HepG2 (cell line): ENCODE measurements around the gene SBSN. TPM values are rescaled to one million over a fixed set of nuclear protein-coding genes. Genes with fewer than 3 reads are reported as not detected.
A peak's percentile ranks its signal among the peaks of the same experiment; 100 is the strongest.

Experiments
- ATAC-seq: fragments of 200-7000 bp; cut with Tn5 transposase; 3 replicates; pipeline ENCODE4 v1.9.1; 2020; ENCODE audit warnings: mild to moderate bottlenecking, moderate library complexity
- BruUV-seq: library from RNA; stranded (reverse); fragments of 400-500 nt; replicated peaks from 2 replicates; lab custom pipeline; 2021; lab: Mats Ljungman, UMichigan
- CTCF ChIA-PET: fragments of 300-600 bp; formaldehyde crosslinking; extraction: SDS; loops from one replicate; lab custom pipeline; 2021; ENCODE audit warnings: low total read pairs, inconsistent platforms, low intra/inter-chr PET ratio; lab: Yijun Ruan, JAX
- POLR2A ChIA-PET: fragments of 350-600 bp; sonication (Branson Sonifier 250); formaldehyde crosslinking; loops from one replicate; lab custom pipeline; 2020; ENCODE audit warnings: antibody characterized with exemption, inconsistent platforms; lab: Yijun Ruan, JAX
- DNase-seq: peaks from one replicate; pipeline ENCODE4 v3.0.0-alpha.2; 2015; ENCODE audit warnings: low spot score
- FAIRE-seq: peaks from 3 replicates; lab custom pipeline; 2011; peaks lifted over from hg19 to GRCh38; lab: Jason Lieb, UNC
- H2AFZ ChIP-seq: one replicate; pipeline ENCODE4 v1.6.1; 2011; ENCODE audit warnings: low read length, inconsistent platforms
- H3K27ac ChIP-seq: fragments of 300-600 bp; 3 replicates; pipeline ENCODE4 v1.8.0; 2011; ENCODE audit warnings: mixed run types, mild to moderate bottlenecking, mixed read lengths, low read length, inconsistent platforms; ENCODE audit not compliant: insufficient read depth; ENCODE audit errors: extremely low read length
- H3K27me3 ChIP-seq, 2 experiments: fragments of 200-600 bp in 1 of 2; 2 replicates in 1 of 2; 3 replicates in 1 of 2; pipeline versions ENCODE4 v1.6.0 to v1.8.0; 2011; ENCODE audit warnings: low read length in 2 of 2, mild to moderate bottlenecking in 2 of 2, moderate library complexity in 2 of 2, inconsistent platforms in 1 of 2; ENCODE audit not compliant: insufficient read depth in 2 of 2, control insufficient read depth in 1 of 2
- H3K36me3 ChIP-seq, 2 experiments: fragments of 200-600 bp in 1 of 2; replicated peaks in 1 of 2; 2 replicates in 1 of 2; 3 replicates in 1 of 2; pipeline versions ENCODE4 v1.5.1 to v1.8.0; 2011; ENCODE audit warnings: low read length in 2 of 2, inconsistent platforms in 1 of 2; ENCODE audit not compliant: insufficient read depth in 2 of 2, control insufficient read depth in 1 of 2
- H3K4me1 ChIP-seq: 2 replicates; pipeline ENCODE4 v1.5.1; 2012; ENCODE audit warnings: low read length, inconsistent platforms; ENCODE audit not compliant: insufficient read depth
- H3K4me2 ChIP-seq: 2 replicates; pipeline ENCODE4 v1.6.0; 2011; ENCODE audit warnings: low read depth, low read length, inconsistent platforms
- H3K4me3 ChIP-seq, 3 experiments: fragments of 200-600 bp in 1 of 3; sonication (generic), shearing (Covaris generic) in 1 of 3; replicated peaks in 1 of 3; 2 replicates each; pipeline ENCODE4 v1.5.1; 2011 to 2016; ENCODE audit warnings: low read length in 3 of 3, inconsistent platforms in 2 of 3, low read depth in 2 of 3, mild to moderate bottlenecking in 2 of 3, control low read depth in 1 of 3, mixed read lengths in 1 of 3; ENCODE audit not compliant: insufficient read depth in 1 of 3
- H3K79me2 ChIP-seq: one replicate; pipeline ENCODE4 v1.6.1; 2011; ENCODE audit warnings: low read length, inconsistent platforms; ENCODE audit not compliant: insufficient read depth
- H3K9ac ChIP-seq: 2 replicates; pipeline ENCODE4 v1.6.0; 2011; ENCODE audit warnings: mild to moderate bottlenecking, low read depth, low read length, inconsistent platforms; ENCODE audit not compliant: insufficient read depth
- H3K9me3 ChIP-seq: 2 replicates; pipeline ENCODE4 v1.5.1; 2012; ENCODE audit warnings: mild to moderate bottlenecking, low read length
- H4K20me1 ChIP-seq: 2 replicates; pipeline ENCODE4 v1.6.0; 2011; ENCODE audit warnings: inconsistent platforms, mild to moderate bottlenecking, low read length, moderate library complexity; ENCODE audit not compliant: insufficient read depth
- ATF7-NPFF ChIP-seq: sonication (generic); formaldehyde crosslinking; IDR thresholded peaks from 2 replicates; pipeline ENCODE4 v1.8.1; 2023; ENCODE audit warnings: mild to moderate bottlenecking, low read depth, missing genetic modification reagents, moderate library complexity
- FOXA1 ChIP-seq, 2 experiments: fragments of 450-650 bp in 1 of 2; sonication (generic) in 1 of 2; formaldehyde crosslinking in 1 of 2; IDR thresholded peaks; 2 replicates each; pipeline versions ENCODE4 v1.4.0 to v1.6.1; 2016 to 2020; ENCODE audit warnings: missing genetic modification reagents in 1 of 2
- HMG20B ChIP-seq: conservative IDR thresholded peaks from 2 replicates; pipeline ENCODE4 v1.6.1; 2016; ENCODE audit warnings: missing genetic modification reagents, missing compliant biosample characterization
- HMGA1 ChIP-seq: sonication (generic); formaldehyde crosslinking; conservative IDR thresholded peaks from 2 replicates; pipeline ENCODE4 v1.4.0; 2020; ENCODE audit warnings: missing genetic modification reagents
- KDM6A ChIP-seq: IDR thresholded peaks from 2 replicates; pipeline ENCODE4 v1.6.1; 2016; ENCODE audit warnings: low read depth
- MIER2 ChIP-seq: IDR thresholded peaks from 2 replicates; pipeline ENCODE4 v1.6.1; 2016; ENCODE audit warnings: missing biosample characterization, missing genetic modification reagents
- NAIF1 ChIP-seq: sonication (generic); formaldehyde crosslinking; IDR thresholded peaks from 2 replicates; pipeline ENCODE4 v1.5.0; 2020; ENCODE audit warnings: mild to moderate bottlenecking, missing genetic modification reagents, borderline replicate concordance
- PITX1 ChIP-seq: sonication (generic); formaldehyde crosslinking; IDR thresholded peaks from 2 replicates; pipeline ENCODE4 v1.5.1; 2020; ENCODE audit warnings: mild to moderate bottlenecking, missing genetic modification reagents
- TMF1 ChIP-seq: sonication (generic); formaldehyde crosslinking; IDR thresholded peaks from 2 replicates; pipeline ENCODE4 v1.8.1; 2022; ENCODE audit warnings: low read depth, missing genetic modification reagents
- ZFP82 ChIP-seq: sonication (generic); formaldehyde crosslinking; IDR thresholded peaks from 2 replicates; pipeline ENCODE4 v1.5.1; 2020; ENCODE audit warnings: mild to moderate bottlenecking, missing genetic modification reagents, borderline replicate concordance
- ZFP91 ChIP-seq: sonication (generic); formaldehyde crosslinking; IDR thresholded peaks from 2 replicates; pipeline ENCODE4 v1.9.0; 2022; ENCODE audit warnings: missing genetic modification reagents, mild to moderate bottlenecking, borderline replicate concordance
- ZNF101 ChIP-seq: sonication (generic); formaldehyde crosslinking; IDR thresholded peaks from 2 replicates; pipeline ENCODE4 v1.4.0; 2020; ENCODE audit warnings: mild to moderate bottlenecking, low read depth, missing genetic modification reagents, borderline replicate concordance
- ZNF296 ChIP-seq: sonication (generic); formaldehyde crosslinking; conservative IDR thresholded peaks from 2 replicates; pipeline ENCODE4 v1.5.0; 2020; ENCODE audit warnings: mild to moderate bottlenecking, missing genetic modification reagents
- ZNF34 ChIP-seq: sonication (generic); formaldehyde crosslinking; IDR thresholded peaks from 2 replicates; pipeline ENCODE4 v1.4.0; 2020; ENCODE audit warnings: mild to moderate bottlenecking, missing genetic modification reagents, borderline replicate concordance
- ZNF383 ChIP-seq: sonication (generic); formaldehyde crosslinking; IDR thresholded peaks from 2 replicates; pipeline ENCODE4 v1.4.0; 2020; ENCODE audit warnings: missing genetic modification reagents, mild to moderate bottlenecking, borderline replicate concordance
- ZNF430 ChIP-seq: sonication (generic); formaldehyde crosslinking; IDR thresholded peaks from 2 replicates; pipeline ENCODE4 v1.9.0; 2021; ENCODE audit warnings: mild to moderate bottlenecking, missing genetic modification reagents
- ZNF543 ChIP-seq: sonication (generic); formaldehyde crosslinking; IDR thresholded peaks from 2 replicates; pipeline ENCODE4 v1.4.0; 2020; ENCODE audit warnings: mild to moderate bottlenecking, missing genetic modification reagents
- ZNF674 ChIP-seq: sonication (generic); formaldehyde crosslinking; IDR thresholded peaks from 2 replicates; pipeline ENCODE4 v1.5.0; 2020; ENCODE audit warnings: low read depth, mild to moderate bottlenecking, missing genetic modification reagents
- ZNF737 ChIP-seq: sonication (generic); formaldehyde crosslinking; IDR thresholded peaks from 2 replicates; pipeline ENCODE4 v1.5.0; 2020; ENCODE audit warnings: missing genetic modification reagents, mild to moderate bottlenecking, borderline replicate concordance
- ZNF841 ChIP-seq: sonication (generic); formaldehyde crosslinking; IDR thresholded peaks from 2 replicates; pipeline ENCODE4 v1.8.1; 2023; ENCODE audit warnings: missing genetic modification reagents, borderline replicate concordance
- WGBS: methylation state at CpG from one replicate; pipeline ENCODE4 v1.1.6; 2017; ENCODE audit warnings: low lambda C conversion rate; 5-methylcytosine and 5-hydroxymethylcytosine counted together
- in situ Hi-C: cut with HindIII; loops from 2 replicates; pipeline ENCODE4 v1.10.0; 2017; ENCODE audit warnings: low pct_unique_long_range_greater_than_20kb; ENCODE audit not compliant: extremely low pct_ligation_motif_present
- intact Hi-C: fragments of 100-400 bp; cut with micrococcal nuclease; formaldehyde crosslinking; loops from one replicate; pipeline ENCODE4 v1.10.0; 2022; ENCODE audit not compliant: unreplicated experiment
- polyA plus RNA-seq, 8 experiments: library from polyadenylated mRNA; depleted of rRNA in 3 of 8; stranded (reverse) in 7 of 8; unstranded in 1 of 8; fragments of >200 nt; fragmentation: Illumina TruSeq in 4 of 8; extraction: Trizol in 4 of 8; gene quantifications; 2 replicates each; pipeline versions ENCODE4 v1.2.1 to v1.2.3, GENCODE V29; 2011 to 2016; ENCODE audit warnings: low read depth in 4 of 8, missing spikeins in 1 of 8, mixed read lengths in 1 of 8; ENCODE audit not compliant: insufficient read depth in 1 of 8
- total RNA-seq, 5 experiments: library from RNA; depleted of rRNA; stranded (reverse); fragments of >200 nt; fragmentation: Illumina TruSeq; extraction: Trizol; gene quantifications; 2 replicates each; pipeline ENCODE4 v1.2.3, GENCODE V29; 2016; ENCODE audit warnings: low read depth in 1 of 5
- TF ChIP-seq, protein P1 (sequence below): sonication (generic); formaldehyde crosslinking; IDR thresholded peaks from 2 replicates; pipeline ENCODE4 v1.4.0; 2020; ENCODE audit warnings: mild to moderate bottlenecking, missing genetic modification reagents

SBSN gene
- total and polyA plus RNA-seq, 2 of the 13 experiments (the other 11 are each of a cell fraction or from before 2014, with no cell fraction given): not detected

GRCh38 chr19:35510626-35510964, 17.5 kb downstream of the SBSN start (continued):
- TF ChIP-seq, protein P1, sequence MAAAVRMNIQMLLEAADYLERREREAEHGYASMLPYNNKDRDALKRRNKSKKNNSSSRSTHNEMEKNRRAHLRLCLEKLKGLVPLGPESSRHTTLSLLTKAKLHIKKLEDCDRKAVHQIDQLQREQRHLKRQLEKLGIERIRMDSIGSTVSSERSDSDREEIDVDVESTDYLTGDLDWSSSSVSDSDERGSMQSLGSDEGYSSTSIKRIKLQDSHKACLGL (CRISPR knock-in tag): 0 out of 2 replicates have a peak, but pooled peaks have one; percentile 5
- no peak for TF ChIP-seq ZFP82 (CRISPR knock-in tag)
- no peak for TF ChIP-seq MIER2

DNA sequence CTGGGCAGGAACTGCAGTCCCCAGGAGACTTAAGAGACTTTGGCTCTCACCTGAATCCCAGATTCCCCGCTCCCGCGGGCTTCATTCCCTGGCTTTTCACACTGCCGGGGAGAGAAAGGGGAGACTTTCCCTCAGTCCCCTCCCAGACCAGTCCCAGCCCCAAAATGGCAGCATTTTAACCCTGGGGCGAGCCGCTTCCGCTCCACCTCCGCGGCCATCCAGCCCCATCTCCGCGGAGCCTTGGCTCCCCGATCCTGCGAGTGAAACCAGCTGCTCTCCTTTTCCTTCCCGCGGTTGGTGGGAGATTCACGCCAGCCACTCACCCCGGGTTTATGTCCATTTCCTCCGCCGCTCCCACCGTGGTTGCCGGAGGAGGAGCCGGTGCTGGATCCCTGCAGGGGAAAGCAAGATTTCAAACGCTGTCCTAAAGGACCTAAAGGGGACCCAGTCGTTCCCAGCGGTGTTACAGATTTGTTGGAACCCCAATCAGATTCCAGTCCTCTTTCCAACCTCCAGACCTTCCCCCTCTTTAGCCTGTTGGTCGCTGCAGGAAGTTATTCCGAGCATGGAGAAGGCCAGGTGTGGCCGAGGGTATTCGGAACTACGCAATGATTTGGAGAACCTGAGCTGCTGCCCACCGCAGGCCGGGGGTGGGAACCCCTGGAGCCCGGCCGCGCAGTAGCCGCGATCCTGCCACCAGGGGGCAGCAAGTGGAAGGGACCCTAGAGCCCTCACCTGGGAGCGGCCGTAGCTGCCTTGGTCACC, 18.1 kb downstream of the SBSN start:
- peaks cover 2 to 4% of the 10 kb centered on the region in 2 experiments; a peak in 3 of 5 replicates for H3K36me3 ChIP-seq
- peak; percentile 85 for ATAC-seq
- peak overlapping the region; percentile 93 for H3K4me2 ChIP-seq
- CTCF ChIA-PET: interaction anchor here (1.2 to 1.7 kb wide), 4 partner anchors 39 to 262 kb away, joined by 3 to 5 read pairs (median 4); no protein-coding TSS in a partner anchor
- intact Hi-C loops (loop anchor here (1.0 kb wide), 1 partner anchor 35 kb away; the partner anchor contains the start of gene TMEM147), in situ Hi-C loops (no loop called here)
- peaks cover 1 to 28% of the 10 kb centered on the region in 2 experiments; a peak in 2 of 5 replicates for H3K27me3 ChIP-seq
- POLR2A ChIA-PET: interaction anchor here (0.6 to 1.4 kb wide), 11 partner anchors 8 to 241 kb away, joined by 3 to 5 read pairs (median 4); partner anchors contain the start of gene COX6B1
- peak overlapping the region; percentile 58 for H3K27ac ChIP-seq
- no peaks in the 10 kb centered on the region for H3K9me3 ChIP-seq
- H4K20me1 ChIP-seq: no peaks in the 10 kb centered on the region
- peak overlapping the region; percentile 69 for H3K9ac ChIP-seq
- peak overlapping the region; percentile 65 to 78 (median 69) for H3K4me3 ChIP-seq
- peak; percentile 86 for FAIRE-seq
- WGBS: 0% methylated on average over 21 of the region's 39 CpGs
- peaks cover 55% of the 10 kb centered on the region for H3K4me1 ChIP-seq
- DNase-seq: peak; percentile 75
- peak overlapping the region; percentile 95 for H2AFZ ChIP-seq
- H3K79me2 ChIP-seq: no peaks in the 10 kb centered on the region
- TSS peak; percentile 84 for BruUV-seq
- no peak for TF ChIP-seq ATF7-NPFF (CRISPR knock-in tag)
- no peak for TF ChIP-seq NAIF1
- TF ChIP-seq ZFP91 (CRISPR knock-in tag): peak; percentile 72; the same call in 1 of the 2 replicates
- peak; percentile 58; the same call in 1 of the 2 replicates for TF ChIP-seq PITX1 (CRISPR knock-in tag)
- no peak for TF ChIP-seq ZNF841 (CRISPR knock-in tag)
- no peak for TF ChIP-seq ZNF101 (CRISPR knock-in tag)
- no peak for TF ChIP-seq ZNF674 (CRISPR knock-in tag)
- no peak for TF ChIP-seq KDM6A (CRISPR knock-in tag)
- no peak; the same call in 1 of the 2 replicates for TF ChIP-seq HMG20B (CRISPR knock-in tag)
- no peak for TF ChIP-seq ZNF383 (CRISPR knock-in tag)
- no peak for TF ChIP-seq ZNF737 (CRISPR knock-in tag)
- TF ChIP-seq ZNF543 (CRISPR knock-in tag): no peak
- TF ChIP-seq ZNF430: no peak
- no peak for TF ChIP-seq TMF1 (CRISPR knock-in tag)
- no peak for TF ChIP-seq HMGA1
- no peak for TF ChIP-seq FOXA1 (IDR thresholded peaks at IDR 0.05)
- no peak for TF ChIP-seq FOXA1 (CRISPR knock-in tag; IDR thresholded peaks at IDR 0.05)
- TF ChIP-seq ZNF296: no peak
- TF ChIP-seq ZNF34 (CRISPR knock-in tag): no peak
